Measurements from ENCODE around the gene RCSD1. TPM values are rescaled to one million over a fixed set of nuclear protein-coding genes. Genes with fewer than 3 reads are reported as not detected.

RCSD1 gene
- total and polyA plus RNA-seq, 10 of the 15 experiments (the other 5 are each of a cell fraction or from before 2014, with no cell fraction given): 11.4 to 78.3 (median 71.6) TPM

DNA sequence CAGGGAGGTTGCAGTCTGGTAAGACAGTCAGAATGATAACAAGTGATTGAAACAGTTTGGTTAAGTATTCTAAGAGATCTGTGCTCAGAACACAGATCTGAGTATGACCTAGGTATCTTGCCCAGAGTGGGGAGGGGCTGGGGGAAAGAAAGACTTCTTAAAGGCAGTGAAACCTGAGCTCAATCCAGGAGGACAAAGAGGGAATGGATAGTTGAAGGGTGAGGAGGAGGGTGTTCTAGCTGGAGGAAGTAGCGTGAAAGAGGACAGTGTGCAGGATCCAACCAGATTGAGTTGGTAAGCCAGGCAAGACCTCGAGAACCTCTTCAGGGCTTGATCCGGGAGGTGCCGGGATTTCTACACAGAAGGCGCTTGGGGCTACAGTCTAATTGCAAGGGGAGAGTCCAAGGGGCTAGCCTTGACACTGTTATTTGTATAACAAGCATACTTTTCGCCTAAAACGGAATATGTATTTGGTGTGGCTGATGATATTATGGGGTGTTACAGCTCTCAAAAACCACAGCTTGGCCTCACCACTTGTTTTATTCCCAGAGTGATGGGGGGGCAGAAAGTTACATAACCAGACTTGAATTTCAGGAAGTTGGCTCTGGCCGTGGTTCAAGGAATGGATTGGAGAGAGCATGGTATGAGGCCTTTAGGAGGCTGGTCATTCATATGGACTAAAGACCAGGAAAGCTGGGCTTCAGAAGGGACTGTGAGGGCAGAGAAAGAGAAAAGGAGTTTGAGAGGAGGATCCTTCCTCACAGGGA lies 19.1 kb downstream of the RCSD1 start:
- ChIA-PET RAD21 (ENCODE audit: unreplicated experiment) (interaction anchor here (0.8 to 5.5 kb wide), 8 partner anchors 9 to 48 kb away, joined by 3 to 25 read pairs (median 6); no protein-coding TSS in a partner anchor), CTCF (interaction anchor here (0.9 to 2.4 kb wide), 8 partner anchors 9 to 193 kb away, joined by 3 to 12 read pairs (median 4); no protein-coding TSS in a partner anchor), POLR2A (interaction anchor here (1.1 to 2.5 kb wide), 8 partner anchors 11 to 104 kb away, joined by 3 to 16 read pairs (median 6); no protein-coding TSS in a partner anchor), SMC1A (ENCODE audit: uncharacterized antibody, unreplicated experiment) (interaction anchor here (1.3 to 6.1 kb wide), 8 partner anchors 11 to 165 kb away, joined by 4 to 70 read pairs (median 8); no protein-coding TSS in a partner anchor)
- Histone ChIP-seq H3K27me3 (replicated peaks in 1 of 2; ENCODE audit: control insufficient read depth in 2 of 2, insufficient read depth in 2 of 2, low read length in 1 of 2) (no peaks in the 10 kb centered on the region), H2AFZ (ENCODE audit: control insufficient read depth, low read depth, low read length) (no peak overlapping the region; the same call in 1 of the 2 replicates), H3K4me2 (ENCODE audit: control insufficient read depth, insufficient read depth) (peak overlapping the region; percentile 39; the same call in 1 of the 2 replicates), H4K20me1 (ENCODE audit: control insufficient read depth, insufficient read depth) (0 out of 2 replicates have a peak, but pooled peaks cover 3% of the 10 kb centered on the region), H3K36me3 (ENCODE audit: control insufficient read depth in 2 of 2, insufficient read depth in 2 of 2, low read length in 1 of 2) (peaks cover 0 to 25% of the 10 kb centered on the region in 2 experiments; a peak in 1 of 4 replicates), H3K4me3 (no peak overlapping the region), H3K4me1 (ENCODE audit: control insufficient read depth, insufficient read depth, low read length) (peaks cover 39% of the 10 kb centered on the region), H3K79me2 (ENCODE audit: control insufficient read depth, insufficient read depth, low read length) (peaks cover 66% of the 10 kb centered on the region), H3K9ac (ENCODE audit: control insufficient read depth, insufficient read depth, low read length) (no peak overlapping the region), H3K27ac (ENCODE audit: control insufficient read depth, insufficient read depth) (peak overlapping the region; percentile 55), H3K9me3 (replicated peaks; ENCODE audit: control insufficient read depth, insufficient read depth, low read length) (no peaks in the 10 kb centered on the region)
- no peak for ATAC-seq
- intact Hi-C loops (cut with micrococcal nuclease; ENCODE audit: unreplicated experiment): no loop called here
- WGBS (ENCODE audit: insufficient coverage, insufficient replicate concordance, low lambda C conversion rate, missing lambda C conversion rate): 80% methylated on average over 8 of the region's 8 CpGs
- BruUV-seq (replicated peaks): no TSS peak
- TF ChIP-seq RUNX3 (IDR thresholded peaks at IDR 0.05; ENCODE audit: low read length): peak; percentile 43
- TF ChIP-seq, protein P1, sequence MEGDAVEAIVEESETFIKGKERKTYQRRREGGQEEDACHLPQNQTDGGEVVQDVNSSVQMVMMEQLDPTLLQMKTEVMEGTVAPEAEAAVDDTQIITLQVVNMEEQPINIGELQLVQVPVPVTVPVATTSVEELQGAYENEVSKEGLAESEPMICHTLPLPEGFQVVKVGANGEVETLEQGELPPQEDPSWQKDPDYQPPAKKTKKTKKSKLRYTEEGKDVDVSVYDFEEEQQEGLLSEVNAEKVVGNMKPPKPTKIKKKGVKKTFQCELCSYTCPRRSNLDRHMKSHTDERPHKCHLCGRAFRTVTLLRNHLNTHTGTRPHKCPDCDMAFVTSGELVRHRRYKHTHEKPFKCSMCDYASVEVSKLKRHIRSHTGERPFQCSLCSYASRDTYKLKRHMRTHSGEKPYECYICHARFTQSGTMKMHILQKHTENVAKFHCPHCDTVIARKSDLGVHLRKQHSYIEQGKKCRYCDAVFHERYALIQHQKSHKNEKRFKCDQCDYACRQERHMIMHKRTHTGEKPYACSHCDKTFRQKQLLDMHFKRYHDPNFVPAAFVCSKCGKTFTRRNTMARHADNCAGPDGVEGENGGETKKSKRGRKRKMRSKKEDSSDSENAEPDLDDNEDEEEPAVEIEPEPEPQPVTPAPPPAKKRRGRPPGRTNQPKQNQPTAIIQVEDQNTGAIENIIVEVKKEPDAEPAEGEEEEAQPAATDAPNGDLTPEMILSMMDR (IDR thresholded peaks at IDR 0.05 in 2 of 3, conservative IDR thresholded peaks at IDR 0.05 in 1 of 3; ENCODE audit: control insufficient read depth in 2 of 3, extremely low read depth in 1 of 3, insufficient read depth in 1 of 3, low read depth in 3 of 3, low read length in 3 of 3): no peak
- DNase-seq (ENCODE audit: low read depth, low spot score): no peak
- in situ Hi-C loops (cut with MboI): no loop called here
- FAIRE-seq: no peak

Data from GM12878 (cell line).